SK-N-SH treated with all-trans-retinoic acid at 6 μM for 48 hours (cell line): ENCODE measurements around the gene ATR.

Experiments used
- GLIS3 ChIP-seq: fragments of 250-450 bp; sonication (Bioruptor Pico); IDR thresholded peaks from 2 replicates; pipeline ENCODE4 v1.5.0; 2020; ENCODE audit warnings: mild to moderate bottlenecking, moderate library complexity
- ZFP3 ChIP-seq: fragments of 250-450 bp; sonication (Bioruptor Pico); IDR thresholded peaks from 2 replicates; pipeline ENCODE4 v1.5.0; 2020; ENCODE audit warnings: mild to moderate bottlenecking, moderate library complexity
- ZFP30 ChIP-seq: fragments of 450-650 bp; formaldehyde crosslinking; IDR thresholded peaks from 2 replicates; pipeline ENCODE4 v1.5.0; 2022; ENCODE audit warnings: mild to moderate bottlenecking, moderate library complexity
- ZNF8 ChIP-seq: fragments of 450-650 bp; formaldehyde crosslinking; IDR thresholded peaks from 2 replicates; pipeline ENCODE4 v1.5.0; 2020; ENCODE audit warnings: mild to moderate bottlenecking, moderate library complexity
- TF ChIP-seq, protein P1 (sequence below): fragments of 250-450 bp; sonication (Bioruptor Pico); IDR thresholded peaks from 2 replicates; pipeline ENCODE4 v1.8.0; 2020; ENCODE audit warnings: mild to moderate bottlenecking, moderate library complexity, borderline replicate concordance
- TF ChIP-seq, protein P2 (sequence below): fragments of 250-450 bp; sonication (Bioruptor Pico); IDR thresholded peaks from 2 replicates; pipeline ENCODE4 v1.5.1; 2020; ENCODE audit warnings: low read depth, mild to moderate bottlenecking, moderate library complexity

DNA sequence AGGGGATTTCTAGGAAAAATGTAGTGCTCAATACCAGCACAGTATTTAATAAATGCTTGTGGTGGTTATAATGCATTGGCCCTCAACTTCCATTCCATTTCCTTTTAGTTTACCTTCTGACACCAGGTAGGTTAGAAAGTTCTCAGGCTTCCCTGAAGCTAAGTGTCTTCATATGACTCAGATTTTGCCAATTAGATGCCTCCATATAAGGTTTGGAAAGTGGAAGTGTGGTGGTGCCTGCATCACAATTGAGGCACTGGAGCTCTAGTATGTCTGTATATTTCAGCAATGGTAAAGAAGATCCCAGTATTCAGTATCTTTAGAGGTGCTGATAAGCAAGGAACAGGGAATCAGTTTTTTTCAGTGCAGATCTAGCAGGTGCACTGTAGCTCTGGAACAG is 149.0 kb downstream of the ATR start:
- no peak for TF ChIP-seq ZFP30 (CRISPR knock-in tag)
- TF ChIP-seq, protein P1, sequence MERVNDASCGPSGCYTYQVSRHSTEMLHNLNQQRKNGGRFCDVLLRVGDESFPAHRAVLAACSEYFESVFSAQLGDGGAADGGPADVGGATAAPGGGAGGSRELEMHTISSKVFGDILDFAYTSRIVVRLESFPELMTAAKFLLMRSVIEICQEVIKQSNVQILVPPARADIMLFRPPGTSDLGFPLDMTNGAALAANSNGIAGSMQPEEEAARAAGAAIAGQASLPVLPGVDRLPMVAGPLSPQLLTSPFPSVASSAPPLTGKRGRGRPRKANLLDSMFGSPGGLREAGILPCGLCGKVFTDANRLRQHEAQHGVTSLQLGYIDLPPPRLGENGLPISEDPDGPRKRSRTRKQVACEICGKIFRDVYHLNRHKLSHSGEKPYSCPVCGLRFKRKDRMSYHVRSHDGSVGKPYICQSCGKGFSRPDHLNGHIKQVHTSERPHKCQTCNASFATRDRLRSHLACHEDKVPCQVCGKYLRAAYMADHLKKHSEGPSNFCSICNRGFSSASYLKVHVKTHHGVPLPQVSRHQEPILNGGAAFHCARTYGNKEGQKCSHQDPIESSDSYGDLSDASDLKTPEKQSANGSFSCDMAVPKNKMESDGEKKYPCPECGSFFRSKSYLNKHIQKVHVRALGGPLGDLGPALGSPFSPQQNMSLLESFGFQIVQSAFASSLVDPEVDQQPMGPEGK (CRISPR knock-in tag), result no peak
- TF ChIP-seq GLIS3 (CRISPR knock-in tag), result no peak
- TF ChIP-seq, protein P2, sequence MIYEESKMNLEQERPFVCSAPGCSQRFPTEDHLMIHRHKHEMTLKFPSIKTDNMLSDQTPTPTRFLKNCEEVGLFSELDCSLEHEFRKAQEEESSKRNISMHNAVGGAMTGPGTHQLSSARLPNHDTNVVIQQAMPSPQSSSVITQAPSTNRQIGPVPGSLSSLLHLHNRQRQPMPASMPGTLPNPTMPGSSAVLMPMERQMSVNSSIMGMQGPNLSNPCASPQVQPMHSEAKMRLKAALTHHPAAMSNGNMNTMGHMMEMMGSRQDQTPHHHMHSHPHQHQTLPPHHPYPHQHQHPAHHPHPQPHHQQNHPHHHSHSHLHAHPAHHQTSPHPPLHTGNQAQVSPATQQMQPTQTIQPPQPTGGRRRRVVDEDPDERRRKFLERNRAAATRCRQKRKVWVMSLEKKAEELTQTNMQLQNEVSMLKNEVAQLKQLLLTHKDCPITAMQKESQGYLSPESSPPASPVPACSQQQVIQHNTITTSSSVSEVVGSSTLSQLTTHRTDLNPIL (CRISPR knock-in tag), result no peak
- no peak for TF ChIP-seq ZNF8 (CRISPR knock-in tag)
- TF ChIP-seq ZFP3, result no peak
